Suprapubic skin (tissue), 3 donors: ENCODE data around the gene MIGA2.

Experiments
- POLR2AphosphoS5 ChIP-seq, 3 donors: sonication (generic); formaldehyde crosslinking; IDR thresholded peaks; one replicate each; pipeline ENCODE4 v1.6.1; 2017; ENCODE audit warnings: antibody characterized with exemption in 3 of 3
- TF ChIP-seq, protein P1 (sequence below), 2 donors: fragments of 200-600 bp in 1 of 2; fragments of 450-650 bp in 1 of 2; sonication (generic) in 1 of 2; IDR thresholded peaks; one replicate each; pipeline ENCODE4 v1.5.1; 2016 to 2019; ENCODE audit warnings: antibody characterized with exemption in 2 of 2, mild to moderate bottlenecking in 1 of 2, moderate library complexity in 1 of 2

- TF ChIP-seq, protein P1, sequence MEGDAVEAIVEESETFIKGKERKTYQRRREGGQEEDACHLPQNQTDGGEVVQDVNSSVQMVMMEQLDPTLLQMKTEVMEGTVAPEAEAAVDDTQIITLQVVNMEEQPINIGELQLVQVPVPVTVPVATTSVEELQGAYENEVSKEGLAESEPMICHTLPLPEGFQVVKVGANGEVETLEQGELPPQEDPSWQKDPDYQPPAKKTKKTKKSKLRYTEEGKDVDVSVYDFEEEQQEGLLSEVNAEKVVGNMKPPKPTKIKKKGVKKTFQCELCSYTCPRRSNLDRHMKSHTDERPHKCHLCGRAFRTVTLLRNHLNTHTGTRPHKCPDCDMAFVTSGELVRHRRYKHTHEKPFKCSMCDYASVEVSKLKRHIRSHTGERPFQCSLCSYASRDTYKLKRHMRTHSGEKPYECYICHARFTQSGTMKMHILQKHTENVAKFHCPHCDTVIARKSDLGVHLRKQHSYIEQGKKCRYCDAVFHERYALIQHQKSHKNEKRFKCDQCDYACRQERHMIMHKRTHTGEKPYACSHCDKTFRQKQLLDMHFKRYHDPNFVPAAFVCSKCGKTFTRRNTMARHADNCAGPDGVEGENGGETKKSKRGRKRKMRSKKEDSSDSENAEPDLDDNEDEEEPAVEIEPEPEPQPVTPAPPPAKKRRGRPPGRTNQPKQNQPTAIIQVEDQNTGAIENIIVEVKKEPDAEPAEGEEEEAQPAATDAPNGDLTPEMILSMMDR (IDR thresholded peaks at IDR 0.05), result no peak
- no peak for TF ChIP-seq POLR2AphosphoS5 (IDR thresholded peaks at IDR 0.05)
Measured at GRCh38 chr9:129070696-129071525, 34.5 kb downstream of the MIGA2 start.
